ENCODE results near the gene NAV2. TPM values are rescaled to one million over a fixed set of nuclear protein-coding genes. Genes with fewer than 3 reads are reported as not detected.

The NAV2 gene
- total and polyA plus RNA-seq, 2 experiments from 2014 or later: 26.0 to 45.0 TPM

DNA sequence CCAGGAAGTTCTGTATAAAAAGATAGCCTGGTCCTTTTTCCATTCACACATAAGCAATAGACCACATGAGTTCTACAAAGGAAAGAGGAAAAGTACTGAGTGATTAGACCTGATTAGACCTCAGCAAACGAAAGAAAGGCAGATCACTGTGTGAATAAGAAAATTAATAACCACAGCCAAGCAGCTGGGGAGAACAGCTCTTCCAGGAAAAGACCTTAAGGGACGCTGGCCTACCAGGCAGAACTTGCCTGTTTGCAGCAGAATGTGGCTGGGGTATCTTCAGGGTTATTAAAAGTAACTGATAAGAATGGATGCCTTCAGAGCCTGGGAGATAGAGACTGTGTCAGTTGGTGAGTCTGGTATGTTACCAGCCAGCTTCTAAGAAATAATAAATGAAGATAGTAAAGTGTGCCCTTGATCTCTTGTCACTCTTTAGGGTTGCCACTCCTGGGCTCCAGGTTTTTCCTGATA, 274.7 kb downstream of the NAV2 start:
- TF ChIP-seq JUNB (IDR thresholded peaks at IDR 0.05; ENCODE audit: unreplicated experiment) (no peak), ETS1 (IDR thresholded peaks at IDR 0.05) (no peak), EZH2 (IDR thresholded peaks at IDR 0.05; ENCODE audit: low read depth, unreplicated experiment) (no peak), POLR2AphosphoS5 (IDR thresholded peaks at IDR 0.05; ENCODE audit: low read depth) (no peak), CREB1 (CRISPR knock-in tag; IDR thresholded peaks at IDR 0.05; ENCODE audit: low read depth) (no peak), ZNF114 (CRISPR knock-in tag; IDR thresholded peaks at IDR 0.05) (no peak), ZNF331 (CRISPR knock-in tag; IDR thresholded peaks at IDR 0.05; ENCODE audit: low read depth) (no peak), EZH2phosphoT487 (IDR thresholded peaks at IDR 0.05; ENCODE audit: unreplicated experiment) (no peak), NANOG (IDR thresholded peaks at IDR 0.05; ENCODE audit: borderline replicate concordance) (no peak), STAT1 (IDR thresholded peaks at IDR 0.05; ENCODE audit: unreplicated experiment) (no peak)
- TF ChIP-seq, protein P1, sequence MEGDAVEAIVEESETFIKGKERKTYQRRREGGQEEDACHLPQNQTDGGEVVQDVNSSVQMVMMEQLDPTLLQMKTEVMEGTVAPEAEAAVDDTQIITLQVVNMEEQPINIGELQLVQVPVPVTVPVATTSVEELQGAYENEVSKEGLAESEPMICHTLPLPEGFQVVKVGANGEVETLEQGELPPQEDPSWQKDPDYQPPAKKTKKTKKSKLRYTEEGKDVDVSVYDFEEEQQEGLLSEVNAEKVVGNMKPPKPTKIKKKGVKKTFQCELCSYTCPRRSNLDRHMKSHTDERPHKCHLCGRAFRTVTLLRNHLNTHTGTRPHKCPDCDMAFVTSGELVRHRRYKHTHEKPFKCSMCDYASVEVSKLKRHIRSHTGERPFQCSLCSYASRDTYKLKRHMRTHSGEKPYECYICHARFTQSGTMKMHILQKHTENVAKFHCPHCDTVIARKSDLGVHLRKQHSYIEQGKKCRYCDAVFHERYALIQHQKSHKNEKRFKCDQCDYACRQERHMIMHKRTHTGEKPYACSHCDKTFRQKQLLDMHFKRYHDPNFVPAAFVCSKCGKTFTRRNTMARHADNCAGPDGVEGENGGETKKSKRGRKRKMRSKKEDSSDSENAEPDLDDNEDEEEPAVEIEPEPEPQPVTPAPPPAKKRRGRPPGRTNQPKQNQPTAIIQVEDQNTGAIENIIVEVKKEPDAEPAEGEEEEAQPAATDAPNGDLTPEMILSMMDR (conservative IDR thresholded peaks at IDR 0.05; ENCODE audit: low read depth in 2 of 2): no peak
- TF ChIP-seq, protein P2, sequence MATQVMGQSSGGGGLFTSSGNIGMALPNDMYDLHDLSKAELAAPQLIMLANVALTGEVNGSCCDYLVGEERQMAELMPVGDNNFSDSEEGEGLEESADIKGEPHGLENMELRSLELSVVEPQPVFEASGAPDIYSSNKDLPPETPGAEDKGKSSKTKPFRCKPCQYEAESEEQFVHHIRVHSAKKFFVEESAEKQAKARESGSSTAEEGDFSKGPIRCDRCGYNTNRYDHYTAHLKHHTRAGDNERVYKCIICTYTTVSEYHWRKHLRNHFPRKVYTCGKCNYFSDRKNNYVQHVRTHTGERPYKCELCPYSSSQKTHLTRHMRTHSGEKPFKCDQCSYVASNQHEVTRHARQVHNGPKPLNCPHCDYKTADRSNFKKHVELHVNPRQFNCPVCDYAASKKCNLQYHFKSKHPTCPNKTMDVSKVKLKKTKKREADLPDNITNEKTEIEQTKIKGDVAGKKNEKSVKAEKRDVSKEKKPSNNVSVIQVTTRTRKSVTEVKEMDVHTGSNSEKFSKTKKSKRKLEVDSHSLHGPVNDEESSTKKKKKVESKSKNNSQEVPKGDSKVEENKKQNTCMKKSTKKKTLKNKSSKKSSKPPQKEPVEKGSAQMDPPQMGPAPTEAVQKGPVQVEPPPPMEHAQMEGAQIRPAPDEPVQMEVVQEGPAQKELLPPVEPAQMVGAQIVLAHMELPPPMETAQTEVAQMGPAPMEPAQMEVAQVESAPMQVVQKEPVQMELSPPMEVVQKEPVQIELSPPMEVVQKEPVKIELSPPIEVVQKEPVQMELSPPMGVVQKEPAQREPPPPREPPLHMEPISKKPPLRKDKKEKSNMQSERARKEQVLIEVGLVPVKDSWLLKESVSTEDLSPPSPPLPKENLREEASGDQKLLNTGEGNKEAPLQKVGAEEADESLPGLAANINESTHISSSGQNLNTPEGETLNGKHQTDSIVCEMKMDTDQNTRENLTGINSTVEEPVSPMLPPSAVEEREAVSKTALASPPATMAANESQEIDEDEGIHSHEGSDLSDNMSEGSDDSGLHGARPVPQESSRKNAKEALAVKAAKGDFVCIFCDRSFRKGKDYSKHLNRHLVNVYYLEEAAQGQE (IDR thresholded peaks at IDR 0.05; ENCODE audit: unreplicated experiment): no peak
- TF ChIP-seq, protein P3, sequence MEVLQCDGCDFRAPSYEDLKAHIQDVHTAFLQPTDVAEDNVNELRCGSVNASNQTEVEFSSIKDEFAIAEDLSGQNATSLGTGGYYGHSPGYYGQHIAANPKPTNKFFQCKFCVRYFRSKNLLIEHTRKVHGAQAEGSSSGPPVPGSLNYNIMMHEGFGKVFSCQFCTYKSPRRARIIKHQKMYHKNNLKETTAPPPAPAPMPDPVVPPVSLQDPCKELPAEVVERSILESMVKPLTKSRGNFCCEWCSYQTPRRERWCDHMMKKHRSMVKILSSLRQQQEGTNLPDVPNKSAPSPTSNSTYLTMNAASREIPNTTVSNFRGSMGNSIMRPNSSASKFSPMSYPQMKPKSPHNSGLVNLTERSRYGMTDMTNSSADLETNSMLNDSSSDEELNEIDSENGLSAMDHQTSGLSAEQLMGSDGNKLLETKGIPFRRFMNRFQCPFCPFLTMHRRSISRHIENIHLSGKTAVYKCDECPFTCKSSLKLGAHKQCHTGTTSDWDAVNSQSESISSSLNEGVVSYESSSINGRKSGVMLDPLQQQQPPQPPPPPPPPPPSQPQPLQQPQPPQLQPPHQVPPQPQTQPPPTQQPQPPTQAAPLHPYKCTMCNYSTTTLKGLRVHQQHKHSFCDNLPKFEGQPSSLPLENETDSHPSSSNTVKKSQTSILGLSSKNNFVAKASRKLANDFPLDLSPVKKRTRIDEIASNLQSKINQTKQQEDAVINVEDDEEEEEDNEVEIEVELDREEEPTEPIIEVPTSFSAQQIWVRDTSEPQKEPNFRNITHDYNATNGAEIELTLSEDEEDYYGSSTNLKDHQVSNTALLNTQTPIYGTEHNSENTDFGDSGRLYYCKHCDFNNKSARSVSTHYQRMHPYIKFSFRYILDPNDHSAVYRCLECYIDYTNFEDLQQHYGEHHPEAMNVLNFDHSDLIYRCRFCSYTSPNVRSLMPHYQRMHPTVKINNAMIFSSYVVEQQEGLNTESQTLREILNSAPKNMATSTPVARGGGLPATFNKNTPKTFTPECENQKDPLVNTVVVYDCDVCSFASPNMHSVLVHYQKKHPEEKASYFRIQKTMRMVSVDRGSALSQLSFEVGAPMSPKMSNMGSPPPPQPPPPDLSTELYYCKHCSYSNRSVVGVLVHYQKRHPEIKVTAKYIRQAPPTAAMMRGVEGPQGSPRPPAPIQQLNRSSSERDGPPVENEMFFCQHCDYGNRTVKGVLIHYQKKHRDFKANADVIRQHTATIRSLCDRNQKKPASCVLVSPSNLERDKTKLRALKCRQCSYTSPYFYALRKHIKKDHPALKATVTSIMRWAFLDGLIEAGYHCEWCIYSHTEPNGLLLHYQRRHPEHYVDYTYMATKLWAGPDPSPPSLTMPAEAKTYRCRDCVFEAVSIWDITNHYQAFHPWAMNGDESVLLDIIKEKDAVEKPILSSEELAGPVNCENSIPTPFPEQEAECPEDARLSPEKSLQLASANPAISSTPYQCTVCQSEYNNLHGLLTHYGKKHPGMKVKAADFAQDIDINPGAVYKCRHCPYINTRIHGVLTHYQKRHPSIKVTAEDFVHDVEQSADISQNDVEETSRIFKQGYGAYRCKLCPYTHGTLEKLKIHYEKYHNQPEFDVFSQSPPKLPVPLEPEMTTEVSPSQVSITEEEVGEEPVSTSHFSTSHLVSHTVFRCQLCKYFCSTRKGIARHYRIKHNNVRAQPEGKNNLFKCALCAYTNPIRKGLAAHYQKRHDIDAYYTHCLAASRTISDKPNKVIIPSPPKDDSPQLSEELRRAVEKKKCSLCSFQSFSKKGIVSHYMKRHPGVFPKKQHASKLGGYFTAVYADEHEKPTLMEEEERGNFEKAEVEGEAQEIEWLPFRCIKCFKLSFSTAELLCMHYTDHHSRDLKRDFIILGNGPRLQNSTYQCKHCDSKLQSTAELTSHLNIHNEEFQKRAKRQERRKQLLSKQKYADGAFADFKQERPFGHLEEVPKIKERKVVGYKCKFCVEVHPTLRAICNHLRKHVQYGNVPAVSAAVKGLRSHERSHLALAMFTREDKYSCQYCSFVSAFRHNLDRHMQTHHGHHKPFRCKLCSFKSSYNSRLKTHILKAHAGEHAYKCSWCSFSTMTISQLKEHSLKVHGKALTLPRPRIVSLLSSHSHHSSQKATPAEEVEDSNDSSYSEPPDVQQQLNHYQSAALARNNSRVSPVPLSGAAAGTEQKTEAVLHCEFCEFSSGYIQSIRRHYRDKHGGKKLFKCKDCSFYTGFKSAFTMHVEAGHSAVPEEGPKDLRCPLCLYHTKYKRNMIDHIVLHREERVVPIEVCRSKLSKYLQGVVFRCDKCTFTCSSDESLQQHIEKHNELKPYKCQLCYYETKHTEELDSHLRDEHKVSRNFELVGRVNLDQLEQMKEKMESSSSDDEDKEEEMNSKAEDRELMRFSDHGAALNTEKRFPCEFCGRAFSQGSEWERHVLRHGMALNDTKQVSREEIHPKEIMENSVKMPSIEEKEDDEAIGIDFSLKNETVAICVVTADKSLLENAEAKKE (CRISPR knock-in tag; IDR thresholded peaks at IDR 0.05): no peak
- no peak for DNase-seq (ENCODE audit: low spot score)
- no peaks in the 10 kb centered on the region for H3K9me3 Mint-ChIP-seq
- Histone ChIP-seq H3K27me3 (ENCODE audit: insufficient read depth) (no peaks in the 10 kb centered on the region), H3F3A (replicated peaks; ENCODE audit: low read depth) (no peaks in the 10 kb centered on the region), H3K27ac (ENCODE audit: low read depth) (no peak overlapping the region), H3K9me2 (ENCODE audit: insufficient read depth) (no peaks in the 10 kb centered on the region), H3K79me2 (replicated peaks; ENCODE audit: insufficient read depth) (no peaks in the 10 kb centered on the region; the same call in 1 of the 2 replicates), H4K20me1 (replicated peaks; ENCODE audit: insufficient read depth) (0 out of 2 replicates have a peak, but pooled peaks cover 2% of the 10 kb centered on the region), H3K36me3 (ENCODE audit: insufficient read depth) (no peaks in the 10 kb centered on the region; the same call in 1 of the 2 replicates), H3K4me2 (no peak overlapping the region), H3K4me3 (no peak overlapping the region), H2AFZ (no peak overlapping the region), H3K4me1 (ENCODE audit: insufficient read depth) (peaks cover 11% of the 10 kb centered on the region; the same call in 1 of the 2 replicates)
- peaks cover 30% of the 10 kb centered on the region for H3K4me1 Mint-ChIP-seq
- H3K36me3 Mint-ChIP-seq (ENCODE audit: low read depth): peaks cover 28% of the 10 kb centered on the region; the same call in 2 of the 3 replicates
- no peak overlapping the region for H3K4me3 Mint-ChIP-seq
- peaks cover 9% of the 10 kb centered on the region for H3K27me3 Mint-ChIP-seq (ENCODE audit: insufficient read depth, low read depth, poor library complexity)
- no peak for ATAC-seq
- no peak overlapping the region for H3K27ac Mint-ChIP-seq

All from GM23338 (cell line).